Tibial artery (tissue), 4 donors: ENCODE measurements around the gene LAMB1.

Source experiments
- DNase-seq, 2 donors: peaks; one replicate each; pipeline ENCODE4 v3.0.0-alpha.2; 2019
- H3K27ac ChIP-seq, 2 donors: fragments of 200-600 bp; sonication (generic) in 1 of 2; 1 replicate in 1 of 2; 2 replicates in 1 of 2; pipeline ENCODE4 v1.5.1; 2018 to 2019; ENCODE audit warnings: mild to moderate bottlenecking in 1 of 2
- H3K27me3 ChIP-seq, 2 donors: fragments of 200-600 bp; sonication (generic) in 1 of 2; one replicate each; pipeline versions ENCODE4 v1.5.1 to v1.6.0; 2016 to 2019
- H3K36me3 ChIP-seq, 3 donors: fragments of 200-600 bp; sonication (generic) in 2 of 3; one replicate each; pipeline ENCODE4 v1.5.1; 2016 to 2019; ENCODE audit warnings: mild to moderate bottlenecking in 2 of 3
- H3K4me1 ChIP-seq, 4 donors: fragments of 200-600 bp; sonication (generic) in 2 of 4; 1 replicate in 3 of 4; 2 replicates in 1 of 4; pipeline ENCODE4 v1.5.1; 2016 to 2019
- H3K4me3 ChIP-seq, 2 donors: fragments of 200-600 bp; sonication (generic) in 1 of 2; 1 replicate in 1 of 2; 2 replicates in 1 of 2; pipeline ENCODE4 v1.5.1; 2018 to 2019; ENCODE audit warnings: mild to moderate bottlenecking in 2 of 2
- H3K9me3 ChIP-seq, 3 donors: fragments of 200-600 bp; sonication (generic) in 1 of 3; one replicate each; pipeline ENCODE4 v1.5.1; 2016 to 2019
- CTCF ChIP-seq, 2 experiments: fragments of 200-600 bp in 1 of 2; fragments of 450-650 bp in 1 of 2; IDR thresholded peaks; one replicate each; pipeline ENCODE4 v1.5.1; 2017 to 2019; ENCODE audit warnings: antibody characterized with exemption in 2 of 2, mild to moderate bottlenecking in 1 of 2, moderate library complexity in 1 of 2
- intact Hi-C: fragments of 100-400 bp; cut with DNase I; formaldehyde crosslinking; loops from one replicate; pipeline ENCODE4 v1.15.0; 2023; ENCODE audit warnings: low total_unique reads

The LAMB1 gene

GRCh38 chr7:108017776-108018151 is 14.8 kb upstream of the LAMB1 start:
- Histone ChIP-seq H3K9me3 (no peaks in the 10 kb centered on the region), H3K27ac (no peak overlapping the region), H3K4me1 (no peaks in the 10 kb centered on the region), H3K36me3 (no peaks in the 10 kb centered on the region), H3K27me3 (no peaks in the 10 kb centered on the region), H3K4me3 (no peak overlapping the region)
- intact Hi-C loops = no loop called here
- no peak for DNase-seq
- no peak for TF ChIP-seq CTCF (IDR thresholded peaks at IDR 0.05)

- no peaks in the 10 kb centered on the region for H3K9me3 ChIP-seq
- H3K4me1 ChIP-seq = no peaks in the 10 kb centered on the region
- no peak for DNase-seq
- TF ChIP-seq CTCF (IDR thresholded peaks at IDR 0.05) = peak; percentile 35 to 40
- intact Hi-C loops = no loop called here
- no peaks in the 10 kb centered on the region for H3K36me3 ChIP-seq
- H3K27ac ChIP-seq = no peak overlapping the region
- no peaks in the 10 kb centered on the region for H3K27me3 ChIP-seq
- no peak overlapping the region for H3K4me3 ChIP-seq
These were observed 14.1 kb upstream of the LAMB1 start for GRCh38 chr7:108016841-108017775.

GRCh38 chr7:108015740-108016139 is 12.8 kb upstream of the LAMB1 start:
- Histone ChIP-seq H3K27me3 (no peaks in the 10 kb centered on the region), H3K27ac (no peak overlapping the region), H3K9me3 (no peaks in the 10 kb centered on the region), H3K4me1 (no peaks in the 10 kb centered on the region), H3K4me3 (no peak overlapping the region), H3K36me3 (no peaks in the 10 kb centered on the region)
- TF ChIP-seq CTCF (IDR thresholded peaks at IDR 0.05) = no peak
- DNase-seq = no peak
- intact Hi-C loops = no loop called here

GRCh38 chr7:108014747-108015682 is 12.1 kb upstream of the LAMB1 start:
- no peak overlapping the region for H3K4me3 ChIP-seq
- no peaks in the 10 kb centered on the region for H3K36me3 ChIP-seq
- H3K4me1 ChIP-seq = no peaks in the 10 kb centered on the region
- no peak overlapping the region for H3K27ac ChIP-seq
- no peaks in the 10 kb centered on the region for H3K27me3 ChIP-seq
- no peak for TF ChIP-seq CTCF (IDR thresholded peaks at IDR 0.05)
- no peak for DNase-seq
- no peaks in the 10 kb centered on the region for H3K9me3 ChIP-seq
- intact Hi-C loops = no loop called here

GRCh38 chr7:108014215-108014614 is 11.3 kb upstream of the LAMB1 start:
- no peak for DNase-seq
- no peak for TF ChIP-seq CTCF (IDR thresholded peaks at IDR 0.05)
- Histone ChIP-seq H3K36me3 (no peaks in the 10 kb centered on the region), H3K4me3 (no peak overlapping the region), H3K4me1 (no peaks in the 10 kb centered on the region), H3K27ac (no peak overlapping the region), H3K27me3 (no peaks in the 10 kb centered on the region), H3K9me3 (no peaks in the 10 kb centered on the region)
- intact Hi-C loops = no loop called here
